Activated T-helper 1 cell treated with anti-CD3 and anti-CD28 coated beads, Interleukin-12 subunit alpha, Interleukin-12 subunit beta, Interleukin-2, Interleukin-4 antibody, amounts not matched to agents 30 ng/mL and 10 ng/mL and 1 ng/mL, durations not matched to agents 14 hours and 24 hours and 36 hours (primary cell): ENCODE results near the gene KIF20B. TPM values are rescaled to one million over a fixed set of nuclear protein-coding genes. Genes with fewer than 3 reads are reported as not detected.

Experiments used
- DNase-seq: peaks from one replicate; pipeline ENCODE4 v3.0.0; 2021; ENCODE audit warnings: low spot score
- H3K27ac Mint-ChIP-seq: one replicate; pipeline ENCODE4 v1.8.0; 2021; ENCODE audit warnings: mild to moderate bottlenecking, mixed read lengths
- H3K27me3 Mint-ChIP-seq: one replicate; pipeline ENCODE4 v1.8.0; 2022; ENCODE audit warnings: mild to moderate bottlenecking, moderate library complexity, mixed read lengths; ENCODE audit not compliant: insufficient read depth
- H3K36me3 Mint-ChIP-seq: one replicate; pipeline ENCODE4 v1.8.0; 2021; ENCODE audit warnings: low read depth, mixed read lengths
- H3K4me1 Mint-ChIP-seq: one replicate; pipeline ENCODE4 v1.8.0; 2021; ENCODE audit warnings: low read depth, mixed read lengths
- H3K4me3 Mint-ChIP-seq: one replicate; pipeline ENCODE4 v1.8.0; 2021; ENCODE audit warnings: mild to moderate bottlenecking, moderate library complexity, mixed read lengths
- H3K9me3 Mint-ChIP-seq: one replicate; pipeline ENCODE4 v1.8.0; 2021; ENCODE audit warnings: mixed read lengths
- intact Hi-C: fragments of 100-400 bp; cut with micrococcal nuclease; formaldehyde crosslinking; loops from one replicate; pipeline ENCODE4 v1.15.1; 2024
- total RNA-seq: library from RNA; stranded (reverse); gene quantifications from 2 replicates; pipeline ENCODE4 v1.2.3, GENCODE V29; 2022

Gene KIF20B
- total RNA-seq, 1 donor from 2014 or later = 48.7 TPM

DNA sequence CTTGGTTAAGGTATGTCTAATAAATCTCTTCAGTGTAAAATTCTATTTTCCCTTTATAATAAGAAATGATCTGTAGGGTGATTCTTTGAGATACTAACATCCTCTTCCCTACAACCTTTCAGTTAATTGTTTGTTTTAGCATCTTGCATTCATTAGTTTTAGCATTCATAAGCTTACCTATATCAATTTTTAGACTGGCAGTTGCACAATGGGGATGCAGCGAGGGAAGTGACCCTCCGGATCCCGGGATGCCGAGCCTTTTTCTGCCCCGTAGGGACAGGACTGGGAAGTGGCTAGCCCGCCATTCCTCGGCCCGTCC is 508 bp upstream of the KIF20B start:
- intact Hi-C loops = loop anchor here (1.0 to 10.0 kb wide), 10 partner anchors 38 to 1839 kb away; partner anchors contain the start of genes FAS, IFIT1, IFIT5 and KLLN
- peaks cover 57% of the 10 kb centered on the region for H3K4me1 Mint-ChIP-seq
- H3K4me3 Mint-ChIP-seq = peak overlapping the region; percentile 91
- peak overlapping the region; percentile 95 for H3K27ac Mint-ChIP-seq
- no peaks in the 10 kb centered on the region for H3K9me3 Mint-ChIP-seq
- peaks cover 9% of the 10 kb centered on the region for H3K36me3 Mint-ChIP-seq
- H3K27me3 Mint-ChIP-seq = no peaks in the 10 kb centered on the region
- DNase-seq = no peak

DNA sequence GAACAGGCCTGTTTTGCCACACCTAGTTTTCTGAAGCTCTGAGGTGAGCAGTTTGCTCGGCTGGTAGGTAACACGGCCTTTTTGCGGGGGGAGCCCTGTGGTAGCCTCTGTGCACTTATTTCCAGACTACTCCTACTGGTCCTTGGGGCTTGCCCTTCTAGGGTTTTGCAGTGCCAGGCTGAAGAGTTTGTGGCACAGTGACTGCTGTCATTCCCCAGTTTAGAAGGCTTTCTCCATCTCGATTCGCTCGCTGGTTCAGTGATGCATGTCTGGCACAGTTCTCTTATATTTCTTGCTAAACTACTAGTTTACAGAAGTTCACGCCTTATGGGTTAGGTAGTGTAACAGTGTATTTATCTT is 711 bp downstream of the KIF20B start:
- peaks cover 68% of the 10 kb centered on the region for H3K4me1 Mint-ChIP-seq
- no peak for DNase-seq
- peak overlapping the region; percentile 95 for H3K27ac Mint-ChIP-seq
- peaks cover 13% of the 10 kb centered on the region for H3K36me3 Mint-ChIP-seq
- H3K27me3 Mint-ChIP-seq = no peaks in the 10 kb centered on the region
- H3K4me3 Mint-ChIP-seq = peak overlapping the region; percentile 91
- no peaks in the 10 kb centered on the region for H3K9me3 Mint-ChIP-seq
- intact Hi-C loops = loop anchor here (5.0 to 10.0 kb wide), 4 partner anchors 163 to 1840 kb away; partner anchors contain the start of genes FAS, KLLN, PTEN and STAMBPL1

DNA sequence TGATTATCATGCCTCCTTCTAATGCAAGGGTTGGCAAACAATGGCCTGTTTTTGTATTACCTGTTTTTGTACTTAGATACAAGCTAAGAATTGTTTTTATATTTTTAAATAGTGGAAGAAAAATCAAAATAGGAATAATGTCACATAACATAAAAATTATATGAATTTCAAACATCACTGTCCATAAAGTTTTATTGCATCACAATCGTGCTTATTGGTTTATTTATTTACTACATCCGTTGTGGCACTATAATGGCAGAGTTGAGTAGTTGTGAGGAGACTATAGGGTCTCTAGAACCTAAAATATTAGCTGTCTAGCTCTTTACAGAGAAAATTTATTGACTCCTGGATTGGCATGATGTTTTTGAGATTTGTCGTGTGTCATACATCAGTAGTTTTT is 4.1 kb downstream of the KIF20B start:
- intact Hi-C loops = loop anchor here (10.0 kb wide), 2 partner anchors 159 to 821 kb away; partner anchors contain the start of gene STAMBPL1
- peaks cover 67% of the 10 kb centered on the region for H3K4me1 Mint-ChIP-seq
- DNase-seq = no peak
- H3K4me3 Mint-ChIP-seq = peak overlapping the region; percentile 17
- H3K9me3 Mint-ChIP-seq = no peaks in the 10 kb centered on the region
- no peak overlapping the region for H3K27ac Mint-ChIP-seq
- H3K27me3 Mint-ChIP-seq = no peaks in the 10 kb centered on the region
- peaks cover 16% of the 10 kb centered on the region for H3K36me3 Mint-ChIP-seq

DNA sequence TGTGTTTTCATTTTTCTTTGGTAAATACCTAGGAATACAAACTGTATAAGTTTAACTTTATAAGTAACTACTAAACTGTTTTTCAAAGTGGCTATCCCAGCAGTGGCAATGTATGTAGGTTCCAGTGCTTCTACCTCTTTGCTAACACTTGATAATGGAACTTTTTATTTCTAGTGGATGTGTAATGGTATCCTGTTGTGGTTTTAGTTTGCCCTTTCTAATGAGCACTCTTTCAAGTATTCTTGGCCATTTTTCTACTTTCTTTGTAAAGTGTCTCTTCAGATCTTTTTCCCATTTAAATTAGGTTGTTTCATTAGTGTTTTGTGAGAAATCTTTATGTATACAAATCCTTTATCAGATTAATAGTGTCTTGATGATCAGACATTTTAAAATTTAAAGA is 4.6 kb downstream of the KIF20B start:
- Mint-ChIP-seq H3K27me3 (no peaks in the 10 kb centered on the region), H3K36me3 (peaks cover 20% of the 10 kb centered on the region), H3K4me3 (peak overlapping the region; percentile 23), H3K9me3 (no peaks in the 10 kb centered on the region), H3K4me1 (peaks cover 66% of the 10 kb centered on the region), H3K27ac (peak overlapping the region; percentile 57)
- intact Hi-C loops = loop anchor here (10.0 kb wide), 2 partner anchors 159 to 821 kb away; partner anchors contain the start of gene STAMBPL1
- DNase-seq = no peak

DNA sequence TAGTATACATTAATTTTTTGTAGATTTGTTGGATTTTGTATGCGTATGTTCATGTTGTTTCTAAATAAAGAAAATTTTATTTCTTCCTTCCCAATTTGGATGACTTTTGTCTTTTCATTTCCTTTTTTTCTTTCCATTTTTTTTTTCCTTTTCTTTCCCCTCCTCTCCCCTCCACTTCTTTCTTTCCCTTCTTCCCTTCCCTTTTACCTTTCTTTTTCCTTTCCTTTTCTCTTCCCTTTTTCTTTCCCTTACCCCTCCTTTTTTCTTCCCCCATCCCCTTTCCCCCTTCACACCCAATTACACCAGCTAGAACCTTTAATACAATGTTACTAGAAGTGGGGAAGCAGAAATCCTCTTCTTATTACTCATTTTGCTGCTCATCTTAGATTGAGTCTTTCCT is 6.0 kb downstream of the KIF20B start:
- no peaks in the 10 kb centered on the region for H3K27me3 Mint-ChIP-seq
- intact Hi-C loops = loop anchor here (10.0 kb wide), 2 partner anchors 157 to 823 kb away; partner anchors contain the start of gene STAMBPL1
- H3K36me3 Mint-ChIP-seq = peaks cover 26% of the 10 kb centered on the region

DNA sequence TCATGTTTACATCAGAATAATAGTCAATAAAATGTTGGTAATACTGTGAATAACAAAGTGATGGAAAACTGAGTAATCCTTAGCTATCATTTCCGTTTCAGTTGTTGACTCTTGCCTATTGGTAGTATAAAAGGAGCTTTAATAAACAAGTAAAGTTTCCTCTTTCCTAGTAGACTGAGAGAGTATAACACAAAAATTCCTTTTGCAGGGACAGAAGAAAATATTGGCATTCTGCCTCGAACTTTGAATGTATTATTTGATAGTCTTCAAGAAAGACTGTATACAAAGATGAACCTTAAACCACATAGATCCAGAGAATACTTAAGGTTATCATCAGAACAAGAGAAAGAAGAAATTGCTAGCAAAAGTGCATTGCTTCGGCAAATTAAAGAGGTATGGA is 9.4 kb downstream of the KIF20B start:
- peaks cover 31% of the 10 kb centered on the region for H3K4me1 Mint-ChIP-seq
- H3K27me3 Mint-ChIP-seq = no peaks in the 10 kb centered on the region
- no peaks in the 10 kb centered on the region for H3K9me3 Mint-ChIP-seq
- H3K36me3 Mint-ChIP-seq = peaks cover 19% of the 10 kb centered on the region
- no peak for DNase-seq
- H3K4me3 Mint-ChIP-seq = no peak overlapping the region
- intact Hi-C loops = no loop called here
- H3K27ac Mint-ChIP-seq = peak overlapping the region; percentile 18

More for the DNA sequence above, 6.0 kb downstream of the KIF20B start:
- Mint-ChIP-seq H3K4me3 (no peak overlapping the region), H3K9me3 (no peaks in the 10 kb centered on the region), H3K27ac (no peak overlapping the region), H3K4me1 (peaks cover 61% of the 10 kb centered on the region)
- DNase-seq = no peak

DNA sequence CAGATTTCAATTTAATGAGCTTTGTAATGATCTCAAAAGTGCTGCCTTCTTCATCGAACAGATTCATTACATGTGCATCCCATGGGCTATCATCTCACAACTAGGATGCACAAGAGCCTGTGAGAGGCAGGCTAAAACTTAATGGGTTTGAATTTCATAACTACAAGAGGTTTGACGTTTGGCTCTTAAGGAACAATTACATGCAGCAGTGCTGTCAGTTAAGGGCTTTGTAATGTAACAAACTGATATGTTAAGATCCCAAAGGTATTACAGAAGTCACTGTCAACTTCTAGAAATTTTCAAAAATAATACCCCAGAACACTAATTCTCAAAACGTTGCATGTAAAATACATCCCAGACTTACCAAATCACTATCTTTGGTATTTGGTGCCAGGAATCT is 33.2 kb downstream of the KIF20B start:
- peaks cover 26% of the 10 kb centered on the region for H3K4me1 Mint-ChIP-seq
- intact Hi-C loops = no loop called here
- peaks cover 31% of the 10 kb centered on the region for H3K36me3 Mint-ChIP-seq
- H3K4me3 Mint-ChIP-seq = no peak overlapping the region
- DNase-seq = no peak
- no peaks in the 10 kb centered on the region for H3K9me3 Mint-ChIP-seq
- no peaks in the 10 kb centered on the region for H3K27me3 Mint-ChIP-seq
- no peak overlapping the region for H3K27ac Mint-ChIP-seq

DNA sequence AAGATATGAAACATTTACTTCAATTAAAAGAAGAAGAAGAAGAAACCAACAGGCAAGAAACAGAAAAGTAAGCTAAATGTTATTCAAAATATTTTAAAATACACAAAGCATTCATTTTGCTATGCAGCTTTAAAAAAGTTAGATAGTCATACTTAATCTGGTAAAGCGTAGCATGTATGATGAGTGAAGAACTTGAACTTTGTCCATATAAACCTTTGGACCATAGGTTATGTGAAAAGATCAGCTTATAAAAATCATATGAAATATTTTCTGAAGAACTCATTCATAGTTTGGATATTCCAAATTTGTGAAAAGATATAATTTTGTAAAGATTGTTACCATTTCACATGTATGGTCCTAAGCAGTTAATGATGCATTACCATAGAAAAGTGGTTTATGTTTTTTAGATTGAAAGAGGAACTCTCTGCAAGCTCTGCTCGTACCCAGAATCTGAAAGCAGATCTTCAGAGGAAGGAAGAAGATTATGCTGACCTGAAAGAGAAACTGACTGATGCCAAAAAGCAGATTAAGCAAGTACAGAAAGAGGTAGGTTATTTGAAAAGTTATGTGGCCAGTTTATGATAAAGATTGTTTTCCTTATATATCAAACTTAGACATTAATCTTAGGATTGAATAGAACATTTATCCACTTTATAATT is 37.3 kb downstream of the KIF20B start:
- H3K27ac Mint-ChIP-seq = peak overlapping the region; percentile 83
- intact Hi-C loops = loop anchor here (2.0 kb wide), 1 partner anchor 38 kb away; the partner anchor contains the start of gene KIF20B
- peak overlapping the region; percentile 67 for H3K4me3 Mint-ChIP-seq
- DNase-seq = no peak
- H3K4me1 Mint-ChIP-seq = peaks cover 43% of the 10 kb centered on the region
- peaks cover 29% of the 10 kb centered on the region for H3K36me3 Mint-ChIP-seq
- no peaks in the 10 kb centered on the region for H3K9me3 Mint-ChIP-seq
- H3K27me3 Mint-ChIP-seq = no peaks in the 10 kb centered on the region

DNA sequence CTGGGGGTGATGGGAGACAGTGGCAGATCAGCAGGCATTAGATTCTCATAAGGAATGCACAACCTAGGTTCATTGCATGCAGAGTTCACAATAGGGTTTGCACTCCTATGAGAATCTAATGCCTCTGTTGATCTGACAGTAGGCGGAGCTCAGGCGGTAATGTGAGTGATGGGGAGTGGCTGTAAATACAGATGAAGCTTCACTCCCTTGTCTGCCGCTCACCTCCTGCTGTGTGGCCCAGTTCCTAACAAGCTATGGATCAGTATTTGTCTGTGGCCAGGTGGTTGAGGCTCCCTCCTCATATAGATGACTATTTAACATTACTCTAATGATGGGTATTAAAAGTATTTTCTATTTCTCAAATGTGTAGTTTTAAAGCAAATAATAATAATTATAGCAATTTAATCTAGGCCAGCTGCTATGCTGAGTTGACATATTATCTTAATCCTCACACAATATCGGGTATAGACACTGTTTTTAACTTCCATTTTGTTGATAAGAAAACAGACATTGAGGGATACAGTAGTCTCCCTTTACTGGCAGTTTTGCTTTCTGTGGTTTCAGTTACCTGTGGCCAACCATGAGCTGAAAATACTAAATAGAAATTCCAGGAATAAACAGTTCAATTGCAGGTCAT is 39.9 kb downstream of the KIF20B start:
- Mint-ChIP-seq H3K27me3 (no peaks in the 10 kb centered on the region), H3K9me3 (no peaks in the 10 kb centered on the region), H3K4me1 (peaks cover 43% of the 10 kb centered on the region), H3K36me3 (peaks cover 37% of the 10 kb centered on the region), H3K4me3 (no peak overlapping the region), H3K27ac (no peak overlapping the region)
- intact Hi-C loops = no loop called here
- DNase-seq = no peak

DNA sequence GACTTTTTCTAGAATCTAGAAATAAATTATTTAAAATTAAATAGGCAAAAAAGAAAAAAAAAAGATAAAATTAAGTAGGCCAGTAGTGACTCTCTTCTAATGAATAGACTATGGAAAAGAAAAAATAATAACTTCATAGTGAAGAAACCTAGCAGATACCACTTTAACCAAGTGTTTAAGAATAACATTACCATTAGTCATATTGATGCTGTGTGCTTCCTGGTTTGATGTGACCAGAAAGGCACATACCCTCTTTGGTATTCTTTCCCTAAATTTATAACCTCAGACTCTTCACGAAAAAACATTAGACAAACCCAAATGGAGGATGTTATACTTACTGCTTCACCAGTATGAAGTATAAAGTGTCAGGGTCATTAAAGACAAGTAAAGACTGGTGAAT is 42.6 kb downstream of the KIF20B start:
- H3K27me3 Mint-ChIP-seq = no peaks in the 10 kb centered on the region

DNA sequence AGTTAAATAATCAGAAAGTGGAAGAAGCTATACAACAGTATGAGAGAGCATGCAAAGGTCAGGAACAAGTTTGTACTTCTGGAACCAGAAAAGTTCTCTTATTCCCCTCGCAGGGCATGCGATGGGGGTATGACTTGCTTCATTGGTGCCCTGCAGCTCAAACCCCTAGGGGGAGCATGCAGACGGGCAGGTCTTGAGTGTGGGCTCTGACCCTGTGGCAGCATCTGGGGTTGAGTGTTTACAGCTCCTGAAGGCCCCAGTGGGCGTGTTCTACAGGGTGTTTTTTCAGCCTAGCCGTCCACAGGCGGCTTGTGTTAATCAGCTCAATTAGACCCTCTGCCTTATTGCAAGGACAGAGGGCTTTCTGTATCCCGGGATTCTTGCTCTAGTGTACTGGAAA is 44.5 kb downstream of the KIF20B start:
- Mint-ChIP-seq H3K9me3 (no peaks in the 10 kb centered on the region), H3K4me1 (peaks cover 13% of the 10 kb centered on the region), H3K4me3 (no peak overlapping the region), H3K27ac (no peak overlapping the region), H3K27me3 (no peaks in the 10 kb centered on the region), H3K36me3 (peaks cover 33% of the 10 kb centered on the region)
- intact Hi-C loops = no loop called here
- no peak for DNase-seq

More for the DNA sequence above, 42.6 kb downstream of the KIF20B start:
- DNase-seq = no peak
- H3K36me3 Mint-ChIP-seq = peaks cover 31% of the 10 kb centered on the region
- intact Hi-C loops = no loop called here
- no peaks in the 10 kb centered on the region for H3K9me3 Mint-ChIP-seq
- no peak overlapping the region for H3K4me3 Mint-ChIP-seq
- peaks cover 23% of the 10 kb centered on the region for H3K4me1 Mint-ChIP-seq
- no peak overlapping the region for H3K27ac Mint-ChIP-seq

DNA sequence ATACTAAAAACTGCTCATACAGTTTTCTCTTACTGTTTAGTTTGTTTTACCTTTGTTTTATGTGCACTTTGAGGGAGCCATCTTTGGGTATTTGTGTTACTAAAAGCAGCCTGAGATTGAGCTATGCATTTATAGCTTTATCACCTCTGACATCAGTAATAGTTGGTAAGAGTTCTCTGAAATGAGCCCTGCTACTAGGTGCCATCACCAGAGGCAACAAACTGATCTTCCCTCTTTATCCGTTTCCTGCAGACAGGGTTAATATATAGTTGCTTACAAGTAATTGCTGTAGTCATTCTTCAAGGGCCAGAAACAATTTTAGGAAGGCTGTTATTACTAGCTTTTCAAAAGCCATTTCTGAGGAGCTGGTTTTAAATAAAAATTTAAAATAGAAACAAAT is 49.1 kb downstream of the KIF20B start:
- intact Hi-C loops = no loop called here
- Mint-ChIP-seq H3K4me3 (no peak overlapping the region), H3K9me3 (no peaks in the 10 kb centered on the region), H3K27me3 (no peaks in the 10 kb centered on the region), H3K27ac (no peak overlapping the region), H3K36me3 (peaks cover 24% of the 10 kb centered on the region), H3K4me1 (peaks cover 4% of the 10 kb centered on the region)
- DNase-seq = no peak

DNA sequence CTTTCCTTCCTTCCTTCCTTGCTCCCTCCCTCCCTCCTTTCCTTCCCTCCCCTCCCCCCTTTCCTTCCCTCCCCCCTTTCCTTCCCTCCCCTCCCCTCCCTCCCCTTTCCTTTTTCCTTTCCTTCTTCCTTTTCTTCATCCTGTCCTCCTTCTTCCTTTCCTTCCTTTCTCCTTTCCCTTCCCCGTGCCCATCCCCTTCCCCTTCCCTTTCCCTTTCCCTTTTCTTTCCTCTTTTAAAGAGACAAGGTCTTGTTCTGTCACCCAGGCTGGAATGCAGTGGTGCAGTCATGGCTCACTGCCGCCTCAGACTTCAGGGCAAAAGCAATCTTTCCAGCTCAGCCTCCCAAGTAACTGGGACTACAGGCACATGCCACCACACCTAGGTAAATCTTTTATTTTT is 54.0 kb downstream of the KIF20B start:
- Mint-ChIP-seq H3K36me3 (peaks cover 30% of the 10 kb centered on the region), H3K27ac (no peak overlapping the region), H3K27me3 (no peaks in the 10 kb centered on the region), H3K9me3 (no peaks in the 10 kb centered on the region), H3K4me3 (no peak overlapping the region), H3K4me1 (peaks cover 4% of the 10 kb centered on the region)
- DNase-seq = no peak
- intact Hi-C loops = no loop called here
